Measurements from ENCODE around the gene SRRT. TPM values are rescaled to one million over a fixed set of nuclear protein-coding genes. Genes with fewer than 3 reads are reported as not detected.

SRRT gene
- total RNA-seq, 1 experiment from 2014 or later = 43.4 TPM

GRCh38 chr7:100879685-100880261, 4.9 kb downstream of the SRRT start:
- no peak for DNase-seq (ENCODE audit: extremely low read depth, low read depth)

- DNase-seq (ENCODE audit: extremely low read depth, low read depth) = no peak
Observed at GRCh38 chr7:100880645-100881044, 5.7 kb downstream of the SRRT start.

GRCh38 chr7:100881136-100881535, 6.2 kb downstream of the SRRT start:
- no peak for DNase-seq (ENCODE audit: extremely low read depth, low read depth)

- DNase-seq (ENCODE audit: extremely low read depth, low read depth) = no peak
Observed at GRCh38 chr7:100882201-100882600, 7.3 kb downstream of the SRRT start.

GRCh38 chr7:100882785-100883526, 8.1 kb downstream of the SRRT start:
- DNase-seq (ENCODE audit: extremely low read depth, low read depth) = no peak

GRCh38 chr7:100884736-100885439, 10.0 kb downstream of the SRRT start:
- DNase-seq (ENCODE audit: extremely low read depth, low read depth) = no peak

GRCh38 chr7:100885440-100886141, 10.7 kb downstream of the SRRT start:
- no peak for DNase-seq (ENCODE audit: extremely low read depth, low read depth)

GRCh38 chr7:100886142-100886935, 11.4 kb downstream of the SRRT start:
- no peak for DNase-seq (ENCODE audit: extremely low read depth, low read depth)

- DNase-seq (ENCODE audit: extremely low read depth, low read depth) = no peak
Observed at GRCh38 chr7:100886936-100887515, 12.1 kb downstream of the SRRT start.

- no peak for DNase-seq (ENCODE audit: extremely low read depth, low read depth)
Observed at GRCh38 chr7:100887516-100888290, 12.8 kb downstream of the SRRT start.

- no peak for DNase-seq (ENCODE audit: extremely low read depth, low read depth)
Observed at GRCh38 chr7:100888291-100888987, 13.5 kb downstream of the SRRT start.

GRCh38 chr7:100888988-100889750, 14.3 kb downstream of the SRRT start, which contains the start of gene UFSP1:
TSS of gene UFSP1 (minus strand) at chr7:100889715. CDS start at chr7:100889271, 444 bp downstream.
- DNase-seq (ENCODE audit: extremely low read depth, low read depth) = no peak

- no peak for DNase-seq (ENCODE audit: extremely low read depth, low read depth)
Observed at GRCh38 chr7:100890653-100891567, 16.0 kb downstream of the SRRT start.

GRCh38 chr7:100891568-100892247, 16.8 kb downstream of the SRRT start:
- no peak for DNase-seq (ENCODE audit: extremely low read depth, low read depth)

- no peak for DNase-seq (ENCODE audit: extremely low read depth, low read depth)
Observed at GRCh38 chr7:100892364-100893317, 17.7 kb downstream of the SRRT start.

All from NCI-H460 (cell line).